Putamen (tissue), 1 donor: Measurements from ENCODE around the gene CYP2A13.
"Not testable (repeated sequence)": the region's sequence is repeated elsewhere in the genome, so short reads cannot be mapped to it uniquely, and the experiment has no call there.

Source experiments
- DNase-seq: peaks from one replicate; pipeline ENCODE4 v3.0.0-alpha.2; 2016; ENCODE audit warnings: low spot score

Gene CYP2A13

GRCh38 chr19:41088151-41088550 is at the start of gene CYP2A13:
CYP2A13 (plus strand) TSS chr19:41088451; CDS start chr19:41088472, 21 bp downstream.
- DNase-seq = no peak

GRCh38 chr19:41039806-41040205 is 48.4 kb upstream of the CYP2A13 start:
- DNase-seq = no peak

GRCh38 chr19:41045095-41045494 is 43.2 kb upstream of the CYP2A13 start:
- not testable (repeated sequence) for DNase-seq

- no peak for DNase-seq
These were observed 37.8 kb upstream of the CYP2A13 start for GRCh38 chr19:41050426-41050825.

GRCh38 chr19:41052162-41052561 is 36.1 kb upstream of the CYP2A13 start:
- not testable (repeated sequence) for DNase-seq

- not testable (repeated sequence) for DNase-seq
These were observed 34.9 kb upstream of the CYP2A13 start for GRCh38 chr19:41053331-41053730.

- no peak for DNase-seq
These were observed 23.2 kb upstream of the CYP2A13 start for GRCh38 chr19:41064974-41065569.

GRCh38 chr19:41076286-41076685 is 12.0 kb upstream of the CYP2A13 start:
- DNase-seq = no peak

GRCh38 chr19:41083516-41083915 is 4.7 kb upstream of the CYP2A13 start:
- DNase-seq = no peak

GRCh38 chr19:41085748-41086415 is 2.4 kb upstream of the CYP2A13 start:
- no peak for DNase-seq

GRCh38 chr19:41089959-41090358 is 1.7 kb downstream of the CYP2A13 start:
- DNase-seq = no peak

GRCh38 chr19:41095703-41096102 is 7.5 kb downstream of the CYP2A13 start:
- DNase-seq = no peak

GRCh38 chr19:41096353-41096752 is 8.1 kb downstream of the CYP2A13 start:
- no peak for DNase-seq

GRCh38 chr19:41097302-41097701 is 9.1 kb downstream of the CYP2A13 start:
- DNase-seq = no peak

- no peak for DNase-seq
These were observed 10.5 kb downstream of the CYP2A13 start for GRCh38 chr19:41098762-41099161.

GRCh38 chr19:41102210-41102609 is 14.0 kb downstream of the CYP2A13 start:
- not testable (repeated sequence) for DNase-seq

GRCh38 chr19:41106177-41106576 is 17.9 kb downstream of the CYP2A13 start:
- no peak for DNase-seq

- no peak for DNase-seq
These were observed 23.0 kb downstream of the CYP2A13 start for GRCh38 chr19:41111296-41111695.

GRCh38 chr19:41111750-41112295 is 23.6 kb downstream of the CYP2A13 start:
- no peak for DNase-seq

GRCh38 chr19:41112728-41113290 is 24.6 kb downstream of the CYP2A13 start:
- DNase-seq = no peak

- no peak for DNase-seq
These were observed 25.9 kb downstream of the CYP2A13 start, which contains the start of gene CYP2F1 for GRCh38 chr19:41114132-41114531. CYP2F1 (plus strand) TSS chr19:41114432; CDS start chr19:41116189, 1,757 bp downstream.

- no peak for DNase-seq
These were observed 28.0 kb downstream of the CYP2A13 start for GRCh38 chr19:41116261-41116660.
